Endothelial cell of umbilical vein (primary cell): ENCODE data around the gene FLT1.

ENCODE experiments used
- EZH2 ChIP-seq: IDR thresholded peaks from 2 replicates; pipeline ENCODE4 v1.6.1; 2012; ENCODE audit warnings: borderline replicate concordance, low read depth, mild to moderate bottlenecking, moderate library complexity, low read length, inconsistent platforms; ENCODE audit not compliant: severe bottlenecking
- GATA2 ChIP-seq: IDR thresholded peaks from 2 replicates; pipeline ENCODE4 v1.7.0; 2011; ENCODE audit warnings: low read depth, mild to moderate bottlenecking, moderate library complexity, mixed read lengths, low read length; ENCODE audit not compliant: insufficient read length, insufficient read depth
- POLR2A ChIP-seq: IDR thresholded peaks from 2 replicates; pipeline ENCODE4 v1.6.1; 2012; ENCODE audit warnings: low read depth, mild to moderate bottlenecking, control low read depth, low read length
- POLR2AphosphoS5 ChIP-seq: IDR thresholded peaks from 2 replicates; pipeline ENCODE4 v1.6.1; 2012; ENCODE audit warnings: low read depth, mild to moderate bottlenecking, control low read depth, low read length, moderate library complexity; ENCODE audit not compliant: insufficient read depth
- TF ChIP-seq, protein P1 (sequence below), 2 donors: IDR thresholded peaks; 1 replicate in 1 of 2; 2 replicates in 1 of 2; pipeline ENCODE4 v1.5.1; 2011; ENCODE audit warnings: low read length in 2 of 2, mild to moderate bottlenecking in 2 of 2, moderate library complexity in 2 of 2, control low read depth in 1 of 2, inconsistent platforms in 1 of 2, low read depth in 1 of 2; ENCODE audit not compliant: insufficient read depth in 1 of 2; ENCODE audit errors: extremely low read depth in 1 of 2

DNA sequence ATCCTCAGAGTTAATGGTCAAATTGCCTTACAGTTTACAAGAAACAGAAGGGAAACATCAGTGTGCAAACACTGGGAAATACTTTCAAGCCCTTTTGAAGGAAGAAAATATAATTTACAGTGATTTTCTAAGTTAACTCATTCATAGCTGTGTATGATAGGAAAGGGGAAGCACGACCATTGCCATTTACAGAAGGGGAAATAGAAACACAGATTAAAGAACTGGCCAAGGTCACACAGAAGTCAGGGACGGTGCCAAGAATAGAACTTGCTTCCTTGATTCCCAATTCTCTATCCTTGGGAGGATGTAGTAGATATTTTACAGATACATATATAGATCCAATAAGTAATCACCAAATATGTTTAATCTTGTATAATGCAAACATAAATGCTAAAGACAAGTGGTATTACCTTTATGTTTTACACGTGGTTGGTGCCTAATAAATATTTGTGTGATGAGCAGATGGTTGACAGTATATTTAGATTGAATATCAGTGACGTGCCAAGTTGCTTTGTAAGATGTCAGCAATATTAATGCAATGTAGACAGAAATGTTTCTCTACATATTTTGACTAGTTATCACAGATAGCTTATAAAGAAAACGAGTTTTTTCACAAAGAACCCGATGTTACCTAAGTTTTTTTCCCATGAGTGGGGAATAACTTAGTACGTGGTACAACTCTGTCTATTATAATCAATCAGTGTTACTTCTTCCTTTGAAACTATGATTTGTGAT lies 73.1 kb downstream of the FLT1 start:
- TF ChIP-seq, protein P1, sequence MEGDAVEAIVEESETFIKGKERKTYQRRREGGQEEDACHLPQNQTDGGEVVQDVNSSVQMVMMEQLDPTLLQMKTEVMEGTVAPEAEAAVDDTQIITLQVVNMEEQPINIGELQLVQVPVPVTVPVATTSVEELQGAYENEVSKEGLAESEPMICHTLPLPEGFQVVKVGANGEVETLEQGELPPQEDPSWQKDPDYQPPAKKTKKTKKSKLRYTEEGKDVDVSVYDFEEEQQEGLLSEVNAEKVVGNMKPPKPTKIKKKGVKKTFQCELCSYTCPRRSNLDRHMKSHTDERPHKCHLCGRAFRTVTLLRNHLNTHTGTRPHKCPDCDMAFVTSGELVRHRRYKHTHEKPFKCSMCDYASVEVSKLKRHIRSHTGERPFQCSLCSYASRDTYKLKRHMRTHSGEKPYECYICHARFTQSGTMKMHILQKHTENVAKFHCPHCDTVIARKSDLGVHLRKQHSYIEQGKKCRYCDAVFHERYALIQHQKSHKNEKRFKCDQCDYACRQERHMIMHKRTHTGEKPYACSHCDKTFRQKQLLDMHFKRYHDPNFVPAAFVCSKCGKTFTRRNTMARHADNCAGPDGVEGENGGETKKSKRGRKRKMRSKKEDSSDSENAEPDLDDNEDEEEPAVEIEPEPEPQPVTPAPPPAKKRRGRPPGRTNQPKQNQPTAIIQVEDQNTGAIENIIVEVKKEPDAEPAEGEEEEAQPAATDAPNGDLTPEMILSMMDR (IDR thresholded peaks at IDR 0.05; ENCODE audit: extremely low read depth in 1 of 2, insufficient read depth in 1 of 2, low read depth in 1 of 2, low read length in 2 of 2), result no peak
- TF ChIP-seq EZH2, result no peak
- TF ChIP-seq POLR2A, result no peak
- no peak for TF ChIP-seq POLR2AphosphoS5
- no peak for TF ChIP-seq GATA2
